T-helper 17 cell (primary cell): ENCODE results near the gene BDH1. TPM values are rescaled to one million over a fixed set of nuclear protein-coding genes. Genes with fewer than 3 reads are reported as not detected.
A peak's percentile ranks its signal among the peaks of the same experiment; 100 is the strongest.
"Not testable (repeated sequence)": the region's sequence is repeated elsewhere in the genome, so short reads cannot be mapped to it uniquely, and the experiment has no call there.

Experiments
- ATAC-seq: fragments of 150-1000 bp; cut with Tn5 transposase; 2 replicates; pipeline ENCODE4 v1.10.0; 2021; ENCODE audit warnings: mild to moderate bottlenecking, moderate library complexity
- DNase-seq, 3 donors: peaks; one replicate each; pipeline versions ENCODE4 v3.0.0 to v3.0.0-alpha.2; 2020 to 2021
- H3K9me3 ChIP-seq: one replicate; pipeline ENCODE4 v1.7.0; 2013; ENCODE audit warnings: low read length, mild to moderate bottlenecking; ENCODE audit not compliant: control insufficient read depth, poor library complexity, severe bottlenecking
- H3K27ac Mint-ChIP-seq: one replicate; pipeline ENCODE4 v1.8.0; 2022; ENCODE audit warnings: mild to moderate bottlenecking, moderate library complexity, mixed read lengths
- H3K27me3 Mint-ChIP-seq: one replicate; pipeline ENCODE4 v1.8.0; 2022; ENCODE audit warnings: mixed read lengths
- H3K36me3 Mint-ChIP-seq: one replicate; pipeline ENCODE4 v1.8.0; 2022; ENCODE audit warnings: low read depth, mixed read lengths
- H3K4me1 Mint-ChIP-seq: one replicate; pipeline ENCODE4 v1.8.0; 2022; ENCODE audit warnings: mild to moderate bottlenecking, mixed read lengths
- H3K4me3 Mint-ChIP-seq: one replicate; pipeline ENCODE4 v1.8.0; 2022; ENCODE audit warnings: mild to moderate bottlenecking, moderate library complexity, mixed read lengths
- total RNA-seq, 4 donors: library from RNA in 2 of 4; stranded (reverse) in 2 of 4; gene quantifications; one replicate each; pipeline ENCODE4 v1.2.3 and lab custom pipeline; 2022 to 2026

BDH1 gene
- total RNA-seq, 2 donors from 2014 or later = 20.7 to 22.4 TPM

GRCh38 chr3:197518881-197519421, 36.8 kb downstream of the BDH1 start:
- DNase-seq (no peak), ATAC-seq (no peak)
- peak overlapping the region; percentile 10 for H3K27ac Mint-ChIP-seq
- no peak overlapping the region for H3K4me3 Mint-ChIP-seq
- peaks cover 6% of the 10 kb centered on the region for H3K36me3 Mint-ChIP-seq
- peaks cover 20% of the 10 kb centered on the region for H3K4me1 Mint-ChIP-seq
- H3K9me3 ChIP-seq = no peaks in the 10 kb centered on the region
- H3K27me3 Mint-ChIP-seq = no peaks in the 10 kb centered on the region

GRCh38 chr3:197517922-197518683, 37.7 kb downstream of the BDH1 start:
- H3K4me1 Mint-ChIP-seq = peaks cover 20% of the 10 kb centered on the region
- not testable (repeated sequence) for H3K27ac Mint-ChIP-seq, DNase-seq, H3K36me3 Mint-ChIP-seq, H3K4me3 Mint-ChIP-seq, ATAC-seq, H3K9me3 ChIP-seq, H3K27me3 Mint-ChIP-seq

- Mint-ChIP-seq H3K27ac (peak overlapping the region; percentile 77), H3K4me1 (peaks cover 17% of the 10 kb centered on the region)
- not testable (repeated sequence) for DNase-seq, ATAC-seq, H3K27me3 Mint-ChIP-seq, H3K9me3 ChIP-seq, H3K36me3 Mint-ChIP-seq, H3K4me3 Mint-ChIP-seq
Measured at GRCh38 chr3:197516890-197517606, 38.7 kb downstream of the BDH1 start.

GRCh38 chr3:197516517-197516889, 39.3 kb downstream of the BDH1 start:
- Mint-ChIP-seq H3K4me1 (peaks cover 16% of the 10 kb centered on the region), H3K36me3 (peaks cover 5% of the 10 kb centered on the region), H3K27ac (peak overlapping the region; percentile 77), H3K4me3 (no peak overlapping the region), H3K27me3 (no peaks in the 10 kb centered on the region)
- H3K9me3 ChIP-seq = no peaks in the 10 kb centered on the region
- ATAC-seq (no peak), DNase-seq (no peak)

- DNase-seq (no peak), ATAC-seq (no peak)
- H3K27ac Mint-ChIP-seq = peak overlapping the region; percentile 83
- peaks cover 5% of the 10 kb centered on the region for H3K36me3 Mint-ChIP-seq
- no peak overlapping the region for H3K4me3 Mint-ChIP-seq
- H3K27me3 Mint-ChIP-seq = no peaks in the 10 kb centered on the region
- H3K4me1 Mint-ChIP-seq = peaks cover 17% of the 10 kb centered on the region
- H3K9me3 ChIP-seq = no peaks in the 10 kb centered on the region
Measured at GRCh38 chr3:197514786-197515355, 40.9 kb downstream of the BDH1 start.

- Mint-ChIP-seq H3K27ac (peak overlapping the region; percentile 83), H3K36me3 (peaks cover 5% of the 10 kb centered on the region), H3K27me3 (no peaks in the 10 kb centered on the region), H3K4me1 (peaks cover 17% of the 10 kb centered on the region), H3K4me3 (no peak overlapping the region)
- ATAC-seq (no peak), DNase-seq (no peak)
- H3K9me3 ChIP-seq = no peaks in the 10 kb centered on the region
Measured at GRCh38 chr3:197513953-197514785, 41.6 kb downstream of the BDH1 start.

- Mint-ChIP-seq H3K27me3 (no peaks in the 10 kb centered on the region), H3K4me1 (peaks cover 17% of the 10 kb centered on the region), H3K27ac (no peak overlapping the region), H3K4me3 (no peak overlapping the region), H3K36me3 (peaks cover 5% of the 10 kb centered on the region)
- no peaks in the 10 kb centered on the region for H3K9me3 ChIP-seq
- DNase-seq (no peak), ATAC-seq (no peak)
Measured at GRCh38 chr3:197512691-197513571, 42.8 kb downstream of the BDH1 start.

GRCh38 chr3:197511853-197512635, 43.7 kb downstream of the BDH1 start:
- ATAC-seq (no peak), DNase-seq (no peak)
- H3K4me3 Mint-ChIP-seq = no peak overlapping the region
- no peak overlapping the region for H3K27ac Mint-ChIP-seq
- H3K36me3 Mint-ChIP-seq = peaks cover 5% of the 10 kb centered on the region
- H3K4me1 Mint-ChIP-seq = peaks cover 17% of the 10 kb centered on the region
- no peaks in the 10 kb centered on the region for H3K9me3 ChIP-seq
- no peaks in the 10 kb centered on the region for H3K27me3 Mint-ChIP-seq

- H3K27me3 Mint-ChIP-seq = no peaks in the 10 kb centered on the region
- H3K36me3 Mint-ChIP-seq = peaks cover 5% of the 10 kb centered on the region
- no peak overlapping the region for H3K4me3 Mint-ChIP-seq
- no peak overlapping the region for H3K27ac Mint-ChIP-seq
- DNase-seq (no peak), ATAC-seq (no peak)
- no peaks in the 10 kb centered on the region for H3K9me3 ChIP-seq
- H3K4me1 Mint-ChIP-seq = peaks cover 11% of the 10 kb centered on the region
Measured at GRCh38 chr3:197511130-197511529, 44.6 kb downstream of the BDH1 start.

GRCh38 chr3:197510642-197511018, 45.1 kb downstream of the BDH1 start:
- H3K9me3 ChIP-seq = no peaks in the 10 kb centered on the region
- Mint-ChIP-seq H3K36me3 (peaks cover 5% of the 10 kb centered on the region), H3K4me1 (peaks cover 8% of the 10 kb centered on the region), H3K27me3 (no peaks in the 10 kb centered on the region), H3K4me3 (no peak overlapping the region), H3K27ac (no peak overlapping the region)
- no peak for DNase-seq
- no peak for ATAC-seq

- ATAC-seq (no peak), DNase-seq (no peak)
- peaks cover 2% of the 10 kb centered on the region for H3K36me3 Mint-ChIP-seq
- H3K27ac Mint-ChIP-seq = no peak overlapping the region
- no peaks in the 10 kb centered on the region for H3K9me3 ChIP-seq
- no peak overlapping the region for H3K4me3 Mint-ChIP-seq
- H3K27me3 Mint-ChIP-seq = no peaks in the 10 kb centered on the region
- peaks cover 4% of the 10 kb centered on the region for H3K4me1 Mint-ChIP-seq
Measured at GRCh38 chr3:197508924-197509775, 46.6 kb downstream of the BDH1 start.
